ENCODE results near the gene CEP55.

CEP55 gene

GRCh38 chr10:93496322-93497041 is at the start of gene CEP55:
Gene CEP55, plus strand, starts transcription at chr10:93496612. Its CDS starts 3,440 bp downstream, at chr10:93500052.
- TF ChIP-seq CTCF (IDR thresholded peaks at IDR 0.05), result no peak

GRCh38 chr10:93447019-93447418 is 49.4 kb upstream of the CEP55 start:
- no peak for TF ChIP-seq CTCF (IDR thresholded peaks at IDR 0.05)

GRCh38 chr10:93447970-93448369 is 48.4 kb upstream of the CEP55 start:
- TF ChIP-seq CTCF (IDR thresholded peaks at IDR 0.05), result no peak

- TF ChIP-seq CTCF (IDR thresholded peaks at IDR 0.05), result no peak
Observed at GRCh38 chr10:93451244-93451947, 45.0 kb upstream of the CEP55 start.

- TF ChIP-seq CTCF (IDR thresholded peaks at IDR 0.05), result no peak
Observed at GRCh38 chr10:93452143-93452542, 44.3 kb upstream of the CEP55 start.

GRCh38 chr10:93454146-93454545 is 42.3 kb upstream of the CEP55 start:
- TF ChIP-seq CTCF (IDR thresholded peaks at IDR 0.05), result no peak

GRCh38 chr10:93454736-93455135 is 41.7 kb upstream of the CEP55 start:
- no peak for TF ChIP-seq CTCF (IDR thresholded peaks at IDR 0.05)
